Neural progenitor cell (in vitro differentiated cells): ENCODE measurements around the gene NEB.

ENCODE experiments used
- CTCF ChIP-seq: fragments of 200-600 bp; sonication (generic); IDR thresholded peaks from 2 replicates; pipeline ENCODE4 v1.5.1; 2017; ENCODE audit warnings: antibody characterized with exemption, mild to moderate bottlenecking
- EZH2 ChIP-seq: fragments of 200-600 bp; sonication (generic); IDR thresholded peaks from 2 replicates; pipeline ENCODE4 v1.6.1; 2017; ENCODE audit warnings: antibody characterized with exemption, mild to moderate bottlenecking, moderate library complexity
- EZH2phosphoT487 ChIP-seq: fragments of 200-600 bp; sonication (generic); IDR thresholded peaks from 2 replicates; pipeline ENCODE4 v1.6.1; 2017; ENCODE audit warnings: antibody characterized with exemption

DNA sequence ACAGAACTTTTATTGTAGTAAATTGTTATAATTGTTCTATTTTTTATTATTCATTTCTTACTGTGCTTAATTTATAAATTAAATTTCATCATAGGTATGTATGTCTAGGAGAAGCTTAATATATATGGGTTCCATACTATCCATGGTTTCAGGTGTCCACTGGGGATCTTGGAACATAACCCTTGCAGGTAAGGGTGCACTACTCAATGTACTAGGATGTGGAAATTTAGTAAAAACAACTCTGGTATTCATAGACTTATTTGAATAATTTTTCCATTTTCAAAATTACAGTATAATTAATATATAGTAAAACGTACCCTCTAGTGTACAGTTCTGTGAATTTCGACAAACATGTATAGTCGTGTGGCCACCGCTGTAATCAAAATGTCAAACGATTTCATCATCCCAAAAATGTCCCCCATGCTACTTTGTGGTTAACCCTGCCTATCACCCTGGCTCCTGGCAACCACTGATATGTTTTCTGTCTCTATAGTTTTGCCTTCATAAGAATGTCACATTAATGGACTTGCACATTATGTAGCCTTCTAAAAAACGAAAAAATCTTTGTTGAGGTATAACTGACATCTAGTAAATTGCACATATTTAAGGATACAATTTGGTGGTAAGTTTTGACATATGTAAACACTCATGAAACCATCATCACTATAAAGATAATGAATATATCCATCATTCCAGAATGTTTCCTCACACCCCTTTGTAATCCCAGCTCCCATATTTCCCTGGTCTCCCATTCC, 48.3 kb upstream of the NEB start:
- TF ChIP-seq CTCF (no peak), EZH2phosphoT487 (no peak), EZH2 (no peak)
